Keratinocyte (primary cell): ENCODE results near the gene CDH22.

Experiments used
- EZH2 ChIP-seq: IDR thresholded peaks from one replicate; pipeline ENCODE4 v1.6.1; 2012; ENCODE audit warnings: inconsistent platforms, mild to moderate bottlenecking, low read length, moderate library complexity
- TF ChIP-seq, protein P1 (sequence below), 3 experiments: IDR thresholded peaks in 1 of 3; conservative IDR thresholded peaks in 1 of 3; optimal IDR thresholded peaks in 1 of 3; 2 replicates in 2 of 3; 3 replicates in 1 of 3; pipeline versions ENCODE3 to v1.5.1; 2011; ENCODE audit warnings: low read length in 3 of 3, mild to moderate bottlenecking in 3 of 3, moderate library complexity in 2 of 3, control low read depth in 1 of 3, inconsistent platforms in 1 of 3; ENCODE audit not compliant: insufficient read depth in 2 of 3; ENCODE audit errors: extremely low read depth in 1 of 3

DNA sequence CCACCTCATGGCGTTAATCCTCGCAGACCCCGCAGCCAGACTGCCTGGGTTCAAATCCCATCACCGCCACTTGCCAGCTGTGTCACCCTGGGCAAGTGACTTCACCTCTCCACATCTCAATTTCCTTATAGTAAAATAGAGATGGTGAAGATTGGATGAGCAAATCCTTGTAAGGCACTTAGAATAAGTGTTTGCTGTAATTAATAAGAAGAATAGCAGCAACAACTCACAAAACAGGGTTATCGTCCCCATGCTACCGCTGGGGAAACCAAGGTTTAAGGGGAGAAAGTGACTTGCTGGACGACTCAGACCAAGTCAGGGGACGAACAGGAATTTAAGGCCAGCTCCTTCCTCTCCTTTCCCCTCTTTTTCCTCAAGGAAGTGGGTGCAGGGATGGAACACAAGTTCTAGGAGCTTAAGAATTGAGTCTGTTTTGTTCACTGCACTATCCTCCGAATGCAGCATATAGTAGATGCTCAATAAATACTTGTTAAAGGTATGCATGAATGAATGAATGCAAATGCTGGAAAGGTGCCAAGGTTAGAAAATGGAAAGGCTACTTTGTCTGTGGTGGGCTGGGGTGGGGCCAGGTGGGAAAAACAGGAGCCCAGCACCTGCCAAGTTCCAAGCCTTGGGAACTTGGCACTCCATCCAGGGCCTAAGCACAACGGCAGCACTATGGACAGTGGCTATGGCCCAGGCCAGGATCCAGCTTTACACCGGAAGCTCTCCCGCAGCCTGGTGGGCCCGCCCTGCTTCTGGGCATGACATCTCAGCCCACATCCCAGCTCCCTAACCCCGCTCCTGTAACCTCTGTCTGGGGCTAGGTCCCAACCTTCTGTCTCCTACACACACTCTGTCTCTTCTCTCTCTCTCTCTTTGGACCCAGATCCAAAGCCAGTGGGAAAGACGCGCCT, 4.9 kb upstream of the CDH22 start:
- TF ChIP-seq, protein P1, sequence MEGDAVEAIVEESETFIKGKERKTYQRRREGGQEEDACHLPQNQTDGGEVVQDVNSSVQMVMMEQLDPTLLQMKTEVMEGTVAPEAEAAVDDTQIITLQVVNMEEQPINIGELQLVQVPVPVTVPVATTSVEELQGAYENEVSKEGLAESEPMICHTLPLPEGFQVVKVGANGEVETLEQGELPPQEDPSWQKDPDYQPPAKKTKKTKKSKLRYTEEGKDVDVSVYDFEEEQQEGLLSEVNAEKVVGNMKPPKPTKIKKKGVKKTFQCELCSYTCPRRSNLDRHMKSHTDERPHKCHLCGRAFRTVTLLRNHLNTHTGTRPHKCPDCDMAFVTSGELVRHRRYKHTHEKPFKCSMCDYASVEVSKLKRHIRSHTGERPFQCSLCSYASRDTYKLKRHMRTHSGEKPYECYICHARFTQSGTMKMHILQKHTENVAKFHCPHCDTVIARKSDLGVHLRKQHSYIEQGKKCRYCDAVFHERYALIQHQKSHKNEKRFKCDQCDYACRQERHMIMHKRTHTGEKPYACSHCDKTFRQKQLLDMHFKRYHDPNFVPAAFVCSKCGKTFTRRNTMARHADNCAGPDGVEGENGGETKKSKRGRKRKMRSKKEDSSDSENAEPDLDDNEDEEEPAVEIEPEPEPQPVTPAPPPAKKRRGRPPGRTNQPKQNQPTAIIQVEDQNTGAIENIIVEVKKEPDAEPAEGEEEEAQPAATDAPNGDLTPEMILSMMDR (optimal IDR thresholded peaks at IDR 0.05 in 1 of 3, IDR thresholded peaks at IDR 0.05 in 1 of 3, conservative IDR thresholded peaks at IDR 0.05 in 1 of 3; ENCODE audit: extremely low read depth in 1 of 3, insufficient read depth in 2 of 3, low read length in 3 of 3), result no peak
- TF ChIP-seq EZH2, result peak; percentile 80
